Naive thymus-derived CD4-positive, alpha-beta T cell (primary cell): ENCODE data around the gene ASB14. TPM values are rescaled to one million over a fixed set of nuclear protein-coding genes. Genes with fewer than 3 reads are reported as not detected.
"Not testable (repeated sequence)": the region's sequence is repeated elsewhere in the genome, so short reads cannot be mapped to it uniquely, and the experiment has no call there.

ENCODE experiments used
- ATAC-seq: fragments of 150-1000 bp; cut with Tn5 transposase; 2 replicates; pipeline ENCODE4 v1.10.0; 2021; ENCODE audit warnings: mild to moderate bottlenecking, moderate library complexity
- CTCF ChIA-PET: fragments of 350-600 bp; sonication (Branson Sonifier 250); formaldehyde crosslinking; loops from one replicate; lab custom pipeline; 2021; ENCODE audit warnings: antibody characterized with exemption; lab: Charles Lee
- POLR2A ChIA-PET: fragments of 350-600 bp; sonication (Branson Sonifier 250); formaldehyde crosslinking; loops from one replicate; lab custom pipeline; 2021; ENCODE audit warnings: antibody characterized with exemption, inconsistent platforms; lab: Charles Lee
- DNase-seq, 9 donors: peaks; one replicate each; pipeline versions ENCODE4 v3.0.0 to v3.0.0-alpha.2; 2020 to 2022; ENCODE audit warnings: mixed read lengths in 1 of 9
- H3K27ac ChIP-seq: one replicate; pipeline ENCODE4 v1.7.0; 2013; ENCODE audit warnings: mild to moderate bottlenecking, low read depth, low read length, moderate library complexity
- H3K27me3 ChIP-seq, 2 donors: one replicate each; pipeline ENCODE4 v1.7.0; 2013; ENCODE audit warnings: low read length in 2 of 2, mild to moderate bottlenecking in 2 of 2, moderate library complexity in 2 of 2; ENCODE audit not compliant: control insufficient read depth in 2 of 2, insufficient read depth in 2 of 2
- H3K36me3 ChIP-seq, 3 experiments: 1 replicate in 2 of 3; 2 replicates in 1 of 3; pipeline ENCODE4 v1.7.0; 2013; ENCODE audit warnings: low read length in 3 of 3, mild to moderate bottlenecking in 3 of 3, moderate library complexity in 1 of 3; ENCODE audit not compliant: insufficient read depth in 3 of 3, control insufficient read depth in 2 of 3
- H3K4me1 ChIP-seq, 2 donors: one replicate each; pipeline ENCODE4 v1.7.0; 2013; ENCODE audit warnings: low read length in 2 of 2, mild to moderate bottlenecking in 2 of 2, moderate library complexity in 1 of 2; ENCODE audit not compliant: control insufficient read depth in 2 of 2, insufficient read depth in 2 of 2
- H3K4me3 ChIP-seq: 2 replicates; pipeline ENCODE4 v1.7.0; 2013; ENCODE audit warnings: mild to moderate bottlenecking, low read length
- H3K9me3 ChIP-seq, 3 experiments: 1 replicate in 2 of 3; 2 replicates in 1 of 3; pipeline ENCODE4 v1.7.0; 2013; ENCODE audit warnings: low read length in 3 of 3; ENCODE audit not compliant: control insufficient read depth in 2 of 3
- H3K27ac Mint-ChIP-seq, 9 donors: one replicate each; pipeline ENCODE4 v1.8.0; 2020 to 2022; ENCODE audit warnings: mixed read lengths in 9 of 9, mild to moderate bottlenecking in 8 of 9, moderate library complexity in 5 of 9, inconsistent platforms in 2 of 9
- H3K27me3 Mint-ChIP-seq, 5 donors: one replicate each; pipeline ENCODE4 v1.8.0; 2021 to 2022; ENCODE audit warnings: mixed read lengths in 5 of 5, mild to moderate bottlenecking in 1 of 5
- H3K36me3 Mint-ChIP-seq, 5 donors: one replicate each; pipeline ENCODE4 v1.8.0; 2020 to 2022; ENCODE audit warnings: mixed read lengths in 5 of 5, mild to moderate bottlenecking in 3 of 5, inconsistent platforms in 1 of 5
- H3K4me1 Mint-ChIP-seq, 7 donors: one replicate each; pipeline ENCODE4 v1.8.0; 2020 to 2022; ENCODE audit warnings: mixed read lengths in 7 of 7, mild to moderate bottlenecking in 3 of 7, inconsistent platforms in 1 of 7
- H3K4me3 Mint-ChIP-seq, 10 donors: one replicate each; pipeline ENCODE4 v1.8.0; 2020 to 2022; ENCODE audit warnings: mild to moderate bottlenecking in 10 of 10, mixed read lengths in 10 of 10, moderate library complexity in 6 of 10, inconsistent platforms in 2 of 10
- H3K9me3 Mint-ChIP-seq, 11 donors: one replicate each; pipeline ENCODE4 v1.8.0; 2020 to 2022; ENCODE audit warnings: mixed read lengths in 11 of 11, mild to moderate bottlenecking in 4 of 11, inconsistent platforms in 1 of 11, moderate library complexity in 1 of 11
- intact Hi-C, 2 donors: fragments of 100-400 bp; cut with micrococcal nuclease; formaldehyde crosslinking; loops; one replicate each; pipeline ENCODE4 v1.15.1; 2023
- polyA plus RNA-seq, 2 donors: library from polyadenylated mRNA; unstranded; fragments of 300-500 nt; fragmentation: Illumina TruSeq; gene quantifications; one replicate each; pipeline ENCODE4 v1.2.3, GENCODE V29; 2021
- total RNA-seq, 6 experiments: library from RNA in 5 of 6; stranded (reverse) in 5 of 6; gene quantifications; 1 replicate in 5 of 6; 2 replicates in 1 of 6; pipeline ENCODE4 v1.2.3 and lab custom pipeline; 2021 to 2026

Gene ASB14
- total and polyA plus RNA-seq, 7 experiments from 2014 or later = 0.30 to 0.66 TPM; not detected in 5

DNA sequence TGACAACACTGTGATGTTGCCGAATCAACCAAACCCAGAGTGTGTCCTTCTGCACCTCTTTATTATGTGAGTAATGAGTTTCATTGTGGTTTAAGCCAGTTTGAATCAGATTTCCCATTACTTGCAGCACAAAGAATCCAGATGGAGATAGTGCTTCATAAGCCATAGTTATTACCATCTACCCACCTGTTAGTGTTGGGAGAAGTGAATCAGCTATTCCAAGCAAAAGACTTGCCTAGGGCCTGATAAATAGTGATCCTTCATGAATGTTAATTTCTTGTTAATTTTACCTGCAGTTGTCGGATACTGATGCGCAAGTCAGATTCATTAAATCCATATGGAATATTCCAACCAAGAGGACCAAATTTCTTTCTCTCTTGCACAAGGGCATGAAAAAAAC lies 21.7 kb upstream of the ASB14 start:
- ATAC-seq = no peak
- POLR2A ChIA-PET = no interaction called here
- CTCF ChIA-PET = no interaction called here

GRCh38 chr3:57309769-57310360 lies 17.4 kb upstream of the ASB14 start:
- intact Hi-C loops = no loop called here

More for the DNA sequence above, 21.7 kb upstream of the ASB14 start:
- Histone ChIP-seq H3K4me3 (no peak overlapping the region), H3K27me3 (no peaks in the 10 kb centered on the region), H3K36me3 (no peaks in the 10 kb centered on the region), H3K27ac (no peak overlapping the region), H3K9me3 (no peaks in the 10 kb centered on the region), H3K4me1 (no peaks in the 10 kb centered on the region)
- intact Hi-C loops = no loop called here
- no peak overlapping the region for H3K27ac Mint-ChIP-seq
- peaks cover 0 to 16% (median 4%) of the 10 kb centered on the region in 11 donors for H3K9me3 Mint-ChIP-seq
- H3K27me3 Mint-ChIP-seq = peaks cover 28 to 46% (median 31%) of the 10 kb centered on the region in 5 donors
- no peaks in the 10 kb centered on the region for H3K36me3 Mint-ChIP-seq
- no peaks in the 10 kb centered on the region for H3K4me1 Mint-ChIP-seq
- DNase-seq = no peak
- no peak overlapping the region for H3K4me3 Mint-ChIP-seq

GRCh38 chr3:57303520-57303919 lies 11.0 kb upstream of the ASB14 start:
- H3K4me3 Mint-ChIP-seq, DNase-seq, H3K36me3 Mint-ChIP-seq, H3K4me3 ChIP-seq, H3K36me3 ChIP-seq, H3K4me1 Mint-ChIP-seq, H3K27ac Mint-ChIP-seq, H3K4me1 ChIP-seq, H3K9me3 Mint-ChIP-seq, intact Hi-C loops, H3K9me3 ChIP-seq, ATAC-seq, H3K27ac ChIP-seq, POLR2A ChIA-PET, CTCF ChIA-PET, H3K27me3 ChIP-seq: not testable (repeated sequence)
- peaks cover 8 to 20% (median 14%) of the 10 kb centered on the region in 5 donors for H3K27me3 Mint-ChIP-seq

More at GRCh38 chr3:57309769-57310360, 17.4 kb upstream of the ASB14 start:
- Mint-ChIP-seq H3K9me3 (no peaks in the 10 kb centered on the region), H3K27ac (no peak overlapping the region), H3K4me3 (no peak overlapping the region), H3K4me1 (no peaks in the 10 kb centered on the region), H3K27me3 (peaks cover 0 to 11% (median 5%) of the 10 kb centered on the region in 5 donors), H3K36me3 (no peaks in the 10 kb centered on the region)
- H3K27me3 ChIP-seq = no peaks in the 10 kb centered on the region
- CTCF ChIA-PET = no interaction called here
- POLR2A ChIA-PET = no interaction called here
- H3K9me3 ChIP-seq = no peaks in the 10 kb centered on the region
- no peak overlapping the region for H3K4me3 ChIP-seq
- H3K36me3 ChIP-seq = no peaks in the 10 kb centered on the region
- DNase-seq (no peak), ATAC-seq (no peak)
- no peaks in the 10 kb centered on the region for H3K4me1 ChIP-seq
- no peak overlapping the region for H3K27ac ChIP-seq

DNA sequence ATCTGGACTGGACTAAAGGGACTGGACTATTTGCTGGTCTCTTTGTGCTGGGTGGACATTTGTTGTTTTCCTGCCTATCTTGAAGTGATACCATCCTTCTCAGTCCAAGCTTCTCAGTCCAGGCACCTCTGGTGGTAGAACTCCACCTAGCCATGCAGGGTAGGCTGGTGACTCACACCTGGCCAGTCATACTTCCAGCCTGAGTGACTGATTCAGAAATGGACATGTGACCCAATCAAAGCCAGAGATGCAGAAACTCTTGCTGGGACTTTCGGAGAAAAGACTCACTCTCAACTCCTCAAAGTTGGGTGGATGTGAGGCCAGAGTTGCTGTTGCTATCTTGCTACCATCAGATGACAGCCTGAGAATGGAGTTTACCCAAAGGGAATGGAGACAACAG lies 5.6 kb upstream of the ASB14 start:
- DNase-seq = no peak
- Mint-ChIP-seq H3K27ac (no peak overlapping the region), H3K4me1 (no peaks in the 10 kb centered on the region), H3K9me3 (peaks cover 0 to 2% (median 0%) of the 10 kb centered on the region in 11 donors), H3K36me3 (no peaks in the 10 kb centered on the region), H3K27me3 (peaks cover 13 to 39% (median 22%) of the 10 kb centered on the region in 5 donors), H3K4me3 (no peak overlapping the region)
- POLR2A ChIA-PET = no interaction called here
- Histone ChIP-seq H3K9me3 (no peaks in the 10 kb centered on the region), H3K27ac (no peak overlapping the region), H3K27me3 (no peaks in the 10 kb centered on the region), H3K4me3 (no peak overlapping the region), H3K4me1 (no peaks in the 10 kb centered on the region), H3K36me3 (no peaks in the 10 kb centered on the region)
- ATAC-seq = no peak
- CTCF ChIA-PET = no interaction called here
- intact Hi-C loops = no loop called here

DNA sequence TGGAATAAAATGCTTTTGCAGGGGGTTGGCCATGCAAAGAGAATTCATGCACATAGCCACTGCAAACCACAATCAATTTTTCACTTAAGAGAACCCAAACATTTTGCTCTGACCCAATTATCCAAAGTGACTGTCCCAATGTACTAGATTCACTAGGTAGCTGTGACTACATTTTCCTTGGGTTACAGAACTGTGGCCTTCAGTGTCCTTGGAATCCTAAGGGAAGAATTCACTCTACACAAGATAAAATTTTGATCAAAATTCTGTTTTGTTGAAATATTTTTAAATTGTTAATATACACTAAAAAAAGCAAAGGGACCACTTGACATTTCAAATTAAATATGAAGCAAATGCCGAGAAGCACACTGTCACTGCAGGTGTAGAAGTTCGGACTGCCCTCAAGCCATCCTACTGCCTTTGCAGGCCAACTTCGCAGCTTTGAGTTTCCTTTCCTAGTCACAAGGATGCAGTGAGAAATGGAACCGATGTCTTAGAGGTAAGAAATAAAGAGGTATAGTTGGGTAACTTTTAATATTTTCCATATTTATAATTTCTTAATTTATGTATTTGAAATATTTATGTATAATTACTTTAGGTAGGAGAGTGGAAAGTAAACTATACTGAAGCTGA lies 527 bp upstream of the ASB14 start:
- CTCF ChIA-PET = no interaction called here
- Mint-ChIP-seq H3K9me3 (peaks cover 0 to 2% (median 0%) of the 10 kb centered on the region in 11 donors), H3K27ac (no peak overlapping the region), H3K27me3 (peaks cover 16 to 30% (median 24%) of the 10 kb centered on the region in 5 donors), H3K36me3 (peaks cover 0 to 6% (median 0%) of the 10 kb centered on the region in 5 donors), H3K4me3 (no peak overlapping the region), H3K4me1 (peaks cover 0 to 3% (median 0%) of the 10 kb centered on the region in 7 donors)
- intact Hi-C loops = no loop called here
- H3K27me3 ChIP-seq = peaks cover 0 to 4% of the 10 kb centered on the region in 2 donors
- DNase-seq (no peak), ATAC-seq (no peak)
- no peaks in the 10 kb centered on the region for H3K36me3 ChIP-seq
- H3K4me1 ChIP-seq = no peaks in the 10 kb centered on the region
- POLR2A ChIA-PET = no interaction called here
- no peaks in the 10 kb centered on the region for H3K9me3 ChIP-seq
- no peak overlapping the region for H3K4me3 ChIP-seq
- H3K27ac ChIP-seq = no peak overlapping the region

DNA sequence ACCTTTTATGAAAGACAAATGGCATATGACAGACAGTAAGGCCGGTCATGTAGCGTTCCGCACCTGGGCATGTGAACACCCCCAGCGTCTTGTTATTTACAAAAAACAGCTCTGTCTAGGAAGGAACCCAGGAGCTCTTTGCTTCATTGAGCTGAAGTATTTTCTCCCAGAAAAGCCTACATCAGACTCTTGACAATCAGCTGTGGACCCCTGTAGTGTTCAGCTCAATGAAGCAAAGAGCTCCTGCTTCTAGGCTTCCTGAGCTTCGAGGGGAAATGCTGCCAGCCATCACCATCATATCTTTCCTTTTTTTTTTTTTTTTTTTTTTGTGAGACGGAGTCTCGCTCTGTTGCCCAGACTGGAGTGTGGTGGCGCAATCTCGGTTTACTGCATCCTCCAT lies 4.1 kb downstream of the ASB14 start:
- ChIA-PET CTCF (no interaction called here), POLR2A (no interaction called here)
- Histone ChIP-seq H3K27me3 (peaks cover 0 to 4% of the 10 kb centered on the region in 2 donors), H3K9me3 (no peaks in the 10 kb centered on the region), H3K27ac (no peak overlapping the region), H3K4me1 (no peaks in the 10 kb centered on the region), H3K36me3 (no peaks in the 10 kb centered on the region), H3K4me3 (no peak overlapping the region)
- DNase-seq (no peak), ATAC-seq (no peak)
- H3K9me3 Mint-ChIP-seq = peaks cover 0 to 6% (median 0%) of the 10 kb centered on the region in 11 donors
- peaks cover 0 to 6% (median 0%) of the 10 kb centered on the region in 5 donors for H3K36me3 Mint-ChIP-seq
- H3K27me3 Mint-ChIP-seq = peaks cover 4 to 20% (median 9%) of the 10 kb centered on the region in 5 donors
- peaks cover 0 to 3% (median 0%) of the 10 kb centered on the region in 7 donors for H3K4me1 Mint-ChIP-seq
- no peak overlapping the region for H3K4me3 Mint-ChIP-seq
- intact Hi-C loops = no loop called here
- H3K27ac Mint-ChIP-seq = peak overlapping the region in 1 of 9 donors; percentile 42

DNA sequence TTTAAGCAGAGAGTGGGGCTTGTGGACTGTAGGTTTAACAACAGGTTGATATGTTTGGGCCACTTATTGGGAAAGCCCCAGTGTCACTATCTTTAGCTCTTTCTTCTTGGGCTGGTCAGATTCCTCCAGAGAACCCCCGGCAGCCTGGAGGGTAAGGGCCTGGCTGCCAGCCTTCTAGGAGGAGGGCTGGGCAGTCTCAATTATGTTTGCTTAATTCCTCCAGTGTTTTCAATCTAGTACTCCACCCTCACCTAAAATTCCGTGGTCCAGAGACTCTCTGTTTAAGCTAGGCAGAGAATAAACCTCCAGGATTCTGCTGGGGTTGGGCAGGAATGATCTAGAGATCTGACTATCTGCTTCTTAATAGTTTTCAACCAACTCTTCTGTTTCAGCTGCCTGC lies 5.3 kb downstream of the ASB14 start:
- peaks cover 0 to 6% (median 0%) of the 10 kb centered on the region in 11 donors for H3K9me3 Mint-ChIP-seq
- H3K27me3 ChIP-seq = peaks cover 0 to 4% of the 10 kb centered on the region in 2 donors
- peaks cover 0 to 6% (median 0%) of the 10 kb centered on the region in 5 donors for H3K36me3 Mint-ChIP-seq
- peaks cover 4 to 20% (median 7%) of the 10 kb centered on the region in 5 donors for H3K27me3 Mint-ChIP-seq
- H3K4me1 Mint-ChIP-seq = peaks cover 0 to 3% (median 0%) of the 10 kb centered on the region in 7 donors
- DNase-seq = no peak
- H3K36me3 ChIP-seq = no peaks in the 10 kb centered on the region
- H3K4me3 Mint-ChIP-seq = no peak overlapping the region
- H3K9me3 ChIP-seq = no peaks in the 10 kb centered on the region
- ChIA-PET CTCF (no interaction called here), POLR2A (no interaction called here)
- H3K27ac ChIP-seq = no peak overlapping the region
- intact Hi-C loops = no loop called here
- no peak overlapping the region for H3K4me3 ChIP-seq
- no peak for ATAC-seq
- H3K27ac Mint-ChIP-seq = no peak overlapping the region
- no peaks in the 10 kb centered on the region for H3K4me1 ChIP-seq
